Thoracic aorta (tissue), 2 donors: Measurements from ENCODE around the gene TMA7. TPM values are rescaled to one million over a fixed set of nuclear protein-coding genes. Genes with fewer than 3 reads are reported as not detected.

Experiments used
- ATAC-seq: fragments of 150-250 bp; one replicate; pipeline ENCODE4 v1.8.0; 2017; ENCODE audit warnings: low read depth; ENCODE audit not compliant: insufficient number of reproducible peaks, low FRiP score
- DNase-seq: peaks from one replicate; pipeline ENCODE4 v3.0.0-alpha.2; 2020; ENCODE audit warnings: low spot score
- H3K27ac ChIP-seq, 2 donors: fragments of 200-600 bp; sonication (generic); 1 replicate in 1 of 2; 2 replicates in 1 of 2; pipeline ENCODE4 v1.5.1; 2016; ENCODE audit warnings: mild to moderate bottlenecking in 2 of 2, moderate library complexity in 2 of 2
- H3K27me3 ChIP-seq: fragments of 200-600 bp; sonication (generic); replicated peaks from 2 replicates; pipeline ENCODE4 v1.6.0; 2016; ENCODE audit warnings: mild to moderate bottlenecking; ENCODE audit not compliant: insufficient read depth
- H3K36me3 ChIP-seq: fragments of 200-600 bp; sonication (generic); one replicate; pipeline ENCODE4 v1.5.1; 2016
- H3K4me1 ChIP-seq, 2 donors: fragments of 200-600 bp; sonication (generic); 1 replicate in 1 of 2; 2 replicates in 1 of 2; pipeline versions ENCODE4 v1.5.1 to v1.6.0; 2016; ENCODE audit warnings: low read depth in 2 of 2, mild to moderate bottlenecking in 1 of 2; ENCODE audit not compliant: control insufficient read depth in 1 of 2
- H3K4me3 ChIP-seq: fragments of 200-600 bp; sonication (generic); 2 replicates; pipeline ENCODE4 v1.5.1; 2016; ENCODE audit warnings: mild to moderate bottlenecking
- H3K9me3 ChIP-seq: fragments of 200-600 bp; sonication (generic); 2 replicates; pipeline ENCODE4 v1.5.1; 2016
- total RNA-seq, 2 donors: library from RNA; depleted of rRNA; stranded (reverse); fragments of >200 nt; gene quantifications; one replicate each; pipeline versions ENCODE4 v1.1.0 to v1.2.3, GENCODE V29; 2016
- TF ChIP-seq, protein P1 (sequence below): fragments of 200-600 bp; sonication (generic); IDR thresholded peaks from one replicate; pipeline ENCODE4 v1.5.1; 2019; ENCODE audit warnings: antibody characterized with exemption

The TMA7 gene
- total RNA-seq, 2 donors from 2014 or later, result 112 to 164 TPM

DNA sequence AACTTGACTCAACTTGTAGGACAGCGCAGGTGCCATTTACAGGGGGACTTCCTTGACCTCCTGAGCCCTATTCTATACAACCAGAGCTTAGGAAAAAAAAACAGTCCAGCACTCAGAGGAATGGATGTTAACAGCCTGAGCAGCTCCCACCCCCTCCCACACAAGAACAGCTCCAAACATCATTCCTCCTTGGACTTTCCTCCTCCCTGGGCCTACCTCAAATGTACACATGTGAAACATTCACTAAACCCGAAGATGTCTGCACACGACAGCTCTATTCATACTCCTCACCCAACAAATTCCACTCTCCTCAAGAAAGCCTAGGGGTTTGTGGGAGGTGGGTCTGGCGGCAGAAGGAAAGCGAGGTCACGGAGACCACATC lies 6.0 kb downstream of the TMA7 start:
- DNase-seq (no peak), ATAC-seq (no peak)
- no peaks in the 10 kb centered on the region for H3K27me3 ChIP-seq
- TF ChIP-seq, protein P1, sequence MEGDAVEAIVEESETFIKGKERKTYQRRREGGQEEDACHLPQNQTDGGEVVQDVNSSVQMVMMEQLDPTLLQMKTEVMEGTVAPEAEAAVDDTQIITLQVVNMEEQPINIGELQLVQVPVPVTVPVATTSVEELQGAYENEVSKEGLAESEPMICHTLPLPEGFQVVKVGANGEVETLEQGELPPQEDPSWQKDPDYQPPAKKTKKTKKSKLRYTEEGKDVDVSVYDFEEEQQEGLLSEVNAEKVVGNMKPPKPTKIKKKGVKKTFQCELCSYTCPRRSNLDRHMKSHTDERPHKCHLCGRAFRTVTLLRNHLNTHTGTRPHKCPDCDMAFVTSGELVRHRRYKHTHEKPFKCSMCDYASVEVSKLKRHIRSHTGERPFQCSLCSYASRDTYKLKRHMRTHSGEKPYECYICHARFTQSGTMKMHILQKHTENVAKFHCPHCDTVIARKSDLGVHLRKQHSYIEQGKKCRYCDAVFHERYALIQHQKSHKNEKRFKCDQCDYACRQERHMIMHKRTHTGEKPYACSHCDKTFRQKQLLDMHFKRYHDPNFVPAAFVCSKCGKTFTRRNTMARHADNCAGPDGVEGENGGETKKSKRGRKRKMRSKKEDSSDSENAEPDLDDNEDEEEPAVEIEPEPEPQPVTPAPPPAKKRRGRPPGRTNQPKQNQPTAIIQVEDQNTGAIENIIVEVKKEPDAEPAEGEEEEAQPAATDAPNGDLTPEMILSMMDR, result no peak
- no peaks in the 10 kb centered on the region for H3K9me3 ChIP-seq
- peak overlapping the region; percentile 86 to 88 for H3K27ac ChIP-seq
- H3K4me3 ChIP-seq, result peak overlapping the region; percentile 93
- peaks cover 21 to 39% of the 10 kb centered on the region in 2 donors for H3K4me1 ChIP-seq
- peaks cover 8% of the 10 kb centered on the region for H3K36me3 ChIP-seq

DNA sequence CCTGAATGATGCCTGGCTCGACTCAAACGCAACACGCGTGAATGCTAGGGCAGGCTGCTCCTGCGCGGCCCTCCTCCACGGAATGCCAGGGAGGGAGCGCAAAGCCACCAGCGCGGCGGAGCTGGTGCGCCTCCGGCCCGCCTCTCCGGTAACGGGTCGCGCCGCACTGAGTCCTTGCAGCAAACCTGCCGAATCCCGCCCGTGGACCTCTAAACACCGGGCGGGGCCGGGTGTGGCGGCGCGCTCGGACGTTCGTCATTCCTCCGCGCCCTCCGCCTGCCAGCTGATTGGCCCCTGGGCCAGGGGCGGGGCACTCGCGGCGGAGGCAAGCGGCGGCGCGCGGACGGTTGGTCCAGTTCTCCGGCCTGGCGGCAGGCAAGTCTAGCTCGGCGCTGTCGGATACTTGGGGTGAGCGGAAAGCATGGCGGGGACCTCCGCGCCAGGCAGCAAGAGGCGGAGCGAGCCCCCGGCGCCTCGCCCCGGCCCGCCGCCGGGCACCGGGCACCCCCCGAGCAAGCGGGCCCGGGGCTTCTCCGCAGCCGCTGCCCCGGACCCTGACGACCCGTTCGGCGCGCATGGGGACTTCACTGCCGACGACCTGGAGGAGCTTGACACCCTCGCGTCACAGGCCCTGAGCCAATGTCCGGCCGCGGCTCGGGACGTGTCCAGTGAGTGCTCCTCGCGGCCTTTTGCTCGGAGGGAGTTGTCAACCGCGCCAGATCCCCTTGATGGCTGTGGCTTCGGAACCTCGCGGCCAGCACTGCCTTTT lies 6.6 kb downstream of the TMA7 start, which contains the start of gene ATRIP:
TSS of gene ATRIP (plus strand) at position 313 of the 769 bp plus-strand sequence. CDS start at position 422, 109 bp downstream.
- peak; percentile 86 for ATAC-seq

DNA sequence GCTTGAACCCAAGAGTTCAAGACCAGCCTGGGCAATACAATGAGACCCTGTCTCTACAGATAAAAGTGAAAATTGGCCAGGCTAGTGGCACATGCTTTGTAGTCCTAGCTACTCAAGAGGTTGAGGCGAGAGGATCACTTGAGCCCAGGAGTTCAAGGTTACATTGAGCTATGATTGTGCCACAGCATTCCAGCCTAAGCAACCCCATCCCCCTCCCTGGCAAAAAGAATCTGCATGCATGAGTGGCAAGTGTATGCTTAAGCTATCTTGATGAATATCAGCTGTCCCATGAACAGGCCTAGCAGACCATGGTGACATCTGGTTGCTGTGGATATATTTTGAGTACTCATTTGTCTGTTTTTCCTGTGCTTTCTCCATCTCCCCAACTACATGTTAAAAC lies 11.2 kb downstream of the TMA7 start:
- no peaks in the 10 kb centered on the region for H3K9me3 ChIP-seq
- TF ChIP-seq, protein P1, result no peak
- peaks cover 9 to 17% of the 10 kb centered on the region in 2 donors for H3K4me1 ChIP-seq
- DNase-seq, result no peak
- H3K27me3 ChIP-seq, result no peaks in the 10 kb centered on the region
- H3K27ac ChIP-seq, result no peak overlapping the region
- no peak for ATAC-seq
- H3K4me3 ChIP-seq, result no peak overlapping the region
- H3K36me3 ChIP-seq, result peaks cover 33% of the 10 kb centered on the region

More for the DNA sequence above, 6.6 kb downstream of the TMA7 start, which contains the start of gene ATRIP:
- H3K4me1 ChIP-seq, result peaks cover 17 to 33% of the 10 kb centered on the region in 2 donors
- no peaks in the 10 kb centered on the region for H3K9me3 ChIP-seq
- TF ChIP-seq, protein P1, result no peak
- no peaks in the 10 kb centered on the region for H3K27me3 ChIP-seq
- DNase-seq, result peak; percentile 55
- peak within 1 kb of the TSS; percentile 93 for H3K4me3 ChIP-seq
- H3K36me3 ChIP-seq, result peaks cover 9% of the 10 kb centered on the region
- H3K27ac ChIP-seq, result peak within 1 kb of the TSS; percentile 86 to 88

DNA sequence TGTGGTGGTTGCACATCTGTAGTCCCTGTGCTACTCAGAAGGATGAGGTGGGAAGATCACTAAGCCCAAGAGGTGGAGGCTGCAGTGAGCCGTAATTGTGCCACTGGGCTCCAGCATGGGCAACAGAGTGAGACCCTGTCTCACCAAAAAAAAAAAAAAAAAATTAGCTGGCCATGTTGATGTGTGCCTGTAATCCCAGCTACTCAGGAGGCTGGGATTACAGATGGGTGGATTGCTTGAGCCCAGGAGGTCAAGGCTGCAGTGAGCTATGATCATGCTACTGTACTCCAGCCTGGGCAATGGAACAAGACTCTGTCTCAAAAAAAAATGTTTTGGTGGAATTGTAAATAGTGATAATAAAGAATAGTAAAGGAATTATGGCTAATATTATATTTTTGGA lies 16.4 kb downstream of the TMA7 start:
- TF ChIP-seq, protein P1, result no peak
- ATAC-seq, result no peak

DNA sequence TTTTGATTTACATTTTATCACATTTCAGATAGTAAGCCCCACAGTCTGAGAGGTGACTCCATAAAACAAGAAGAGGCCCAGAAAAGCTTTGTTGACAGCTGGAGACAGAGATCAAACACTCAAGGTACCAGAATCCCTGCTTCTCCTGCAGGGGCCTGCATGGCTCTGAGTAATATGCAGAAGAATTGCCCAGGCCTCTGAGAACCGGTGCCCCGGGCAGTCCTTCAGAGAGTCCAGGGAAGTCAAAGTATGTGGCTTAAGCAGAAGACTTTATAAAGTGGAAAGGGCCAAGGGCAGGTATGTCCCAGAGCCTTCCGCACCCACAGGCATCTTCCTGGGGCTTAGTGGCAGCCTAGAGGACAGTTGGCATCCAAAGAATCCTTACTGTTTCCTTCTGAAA lies 19.3 kb downstream of the TMA7 start:
- Histone ChIP-seq H3K36me3 (peaks cover 48% of the 10 kb centered on the region), H3K4me1 (no peaks in the 10 kb centered on the region), H3K27me3 (no peaks in the 10 kb centered on the region), H3K9me3 (no peaks in the 10 kb centered on the region), H3K27ac (no peak overlapping the region), H3K4me3 (no peak overlapping the region)
- ATAC-seq (no peak), DNase-seq (no peak)
- TF ChIP-seq, protein P1, result no peak

More for the DNA sequence above, 16.4 kb downstream of the TMA7 start:
- no peak for DNase-seq
- peaks cover 69% of the 10 kb centered on the region for H3K36me3 ChIP-seq
- no peak overlapping the region for H3K4me3 ChIP-seq
- H3K27me3 ChIP-seq, result no peaks in the 10 kb centered on the region
- no peaks in the 10 kb centered on the region for H3K9me3 ChIP-seq
- H3K4me1 ChIP-seq, result no peaks in the 10 kb centered on the region
- no peak overlapping the region for H3K27ac ChIP-seq
